VCaP (cell line): ENCODE data around the gene SPDYE5.
"Not testable (repeated sequence)": the region's sequence is repeated elsewhere in the genome, so short reads cannot be mapped to it uniquely, and the experiment has no call there.

Source experiments
- H3K27ac ChIP-seq: fragments of 450-650 bp; 2 replicates; pipeline ENCODE4 v1.5.1; 2017
- CTCF ChIP-seq: fragments of 450-650 bp; conservative IDR thresholded peaks from 2 replicates; pipeline ENCODE4 v1.5.1; 2017; ENCODE audit warnings: mild to moderate bottlenecking, moderate library complexity

The SPDYE5 gene

GRCh38 chr7:75492020-75492419 is at the start of gene SPDYE5:
SPDYE5 (plus strand) TSS chr7:75492320; CDS start chr7:75494048, 1,728 bp downstream.
- H3K27ac ChIP-seq, result not testable (repeated sequence)

GRCh38 chr7:75442465-75443111 is 49.5 kb upstream of the SPDYE5 start:
- H3K27ac ChIP-seq, result peak overlapping the region; percentile 49

- H3K27ac ChIP-seq, result not testable (repeated sequence)
Measured at GRCh38 chr7:75449946-75450345, 42.2 kb upstream of the SPDYE5 start.

- H3K27ac ChIP-seq, result not testable (repeated sequence)
- TF ChIP-seq CTCF, result peak; percentile 36; the same call in 1 of the 2 replicates
Measured at GRCh38 chr7:75452494-75452955, 39.6 kb upstream of the SPDYE5 start.

- H3K27ac ChIP-seq, result not testable (repeated sequence)
Measured at GRCh38 chr7:75456403-75456802, 35.7 kb upstream of the SPDYE5 start.

GRCh38 chr7:75458034-75458433 is 34.1 kb upstream of the SPDYE5 start:
- not testable (repeated sequence) for H3K27ac ChIP-seq

GRCh38 chr7:75460541-75460940 is 31.6 kb upstream of the SPDYE5 start:
- H3K27ac ChIP-seq, result not testable (repeated sequence)

- not testable (repeated sequence) for H3K27ac ChIP-seq
Measured at GRCh38 chr7:75470166-75470565, 22.0 kb upstream of the SPDYE5 start.

- not testable (repeated sequence) for H3K27ac ChIP-seq
Measured at GRCh38 chr7:75477457-75477856, 14.7 kb upstream of the SPDYE5 start.

- not testable (repeated sequence) for H3K27ac ChIP-seq
Measured at GRCh38 chr7:75480313-75480712, 11.8 kb upstream of the SPDYE5 start.

GRCh38 chr7:75485355-75485978 is 6.7 kb upstream of the SPDYE5 start:
- peak overlapping the region; percentile 85 for H3K27ac ChIP-seq

- peak within 1 kb of the TSS; percentile 85 for H3K27ac ChIP-seq
Measured at GRCh38 chr7:75485979-75486643, 6.0 kb upstream of the SPDYE5 start, which contains the start of gene POM121C. POM121C (minus strand) TSS chr7:75486299; CDS start chr7:75441496, 44,803 bp downstream.

- H3K27ac ChIP-seq, result not testable (repeated sequence)
Measured at GRCh38 chr7:75509033-75509432, 16.9 kb downstream of the SPDYE5 start.

GRCh38 chr7:75518842-75519241 is 26.7 kb downstream of the SPDYE5 start:
- peak overlapping the region; percentile 18; the same call in 1 of the 2 replicates for H3K27ac ChIP-seq

- H3K27ac ChIP-seq, result not testable (repeated sequence)
Measured at GRCh38 chr7:75521727-75522126, 29.6 kb downstream of the SPDYE5 start.

- peak overlapping the region; percentile 87 for H3K27ac ChIP-seq
Measured at GRCh38 chr7:75527224-75527722, 35.2 kb downstream of the SPDYE5 start.
